ENCODE measurements around the gene SNX25. TPM values are rescaled to one million over a fixed set of nuclear protein-coding genes. Genes with fewer than 3 reads are reported as not detected.

Gene SNX25
- total and polyA plus RNA-seq, 2 experiments from 2014 or later, result 6.9 to 25.0 TPM

GRCh38 chr4:185404031-185404430 is 194.6 kb downstream of the SNX25 start:
- Histone ChIP-seq H3K36me3 (ENCODE audit: insufficient read depth) (no peaks in the 10 kb centered on the region; the same call in 1 of the 2 replicates), H3F3A (replicated peaks; ENCODE audit: low read depth) (no peaks in the 10 kb centered on the region), H3K4me2 (no peak overlapping the region), H4K20me1 (replicated peaks; ENCODE audit: insufficient read depth) (no peaks in the 10 kb centered on the region), H3K27ac (ENCODE audit: low read depth) (no peak overlapping the region), H3K4me1 (ENCODE audit: insufficient read depth) (no peaks in the 10 kb centered on the region), H3K4me3 (no peak overlapping the region), H2AFZ (no peak overlapping the region), H3K9me2 (ENCODE audit: insufficient read depth) (no peaks in the 10 kb centered on the region), H3K27me3 (ENCODE audit: insufficient read depth) (no peaks in the 10 kb centered on the region), H3K79me2 (replicated peaks; ENCODE audit: insufficient read depth) (no peaks in the 10 kb centered on the region)
- Mint-ChIP-seq H3K27ac (no peak overlapping the region), H3K4me3 (no peak overlapping the region), H3K27me3 (ENCODE audit: insufficient read depth, low read depth, poor library complexity) (no peaks in the 10 kb centered on the region), H3K4me1 (no peaks in the 10 kb centered on the region), H3K9me3 (no peaks in the 10 kb centered on the region), H3K36me3 (ENCODE audit: low read depth) (peaks cover 30% of the 10 kb centered on the region)
- no peak for ATAC-seq
- TF ChIP-seq ETS1 (IDR thresholded peaks at IDR 0.05), result no peak
- TF ChIP-seq EZH2phosphoT487 (IDR thresholded peaks at IDR 0.05; ENCODE audit: unreplicated experiment), result no peak
- TF ChIP-seq EZH2 (IDR thresholded peaks at IDR 0.05; ENCODE audit: low read depth, unreplicated experiment), result no peak
- TF ChIP-seq CREB1 (CRISPR knock-in tag; IDR thresholded peaks at IDR 0.05; ENCODE audit: low read depth), result no peak
- no peak for TF ChIP-seq REST (IDR thresholded peaks at IDR 0.05; ENCODE audit: unreplicated experiment)
- TF ChIP-seq ZNF331 (CRISPR knock-in tag; IDR thresholded peaks at IDR 0.05; ENCODE audit: low read depth), result no peak
- no peak for TF ChIP-seq CTCF (conservative IDR thresholded peaks at IDR 0.05; ENCODE audit: low read depth in 2 of 2)
- TF ChIP-seq ZNF114 (CRISPR knock-in tag; IDR thresholded peaks at IDR 0.05), result no peak
- no peak for TF ChIP-seq STAT1 (IDR thresholded peaks at IDR 0.05; ENCODE audit: unreplicated experiment)
- TF ChIP-seq NANOG (IDR thresholded peaks at IDR 0.05; ENCODE audit: borderline replicate concordance), result no peak
- TF ChIP-seq ZNF462 (CRISPR knock-in tag; IDR thresholded peaks at IDR 0.05), result no peak
- TF ChIP-seq JUNB (IDR thresholded peaks at IDR 0.05; ENCODE audit: unreplicated experiment), result no peak
- TF ChIP-seq POLR2AphosphoS5 (IDR thresholded peaks at IDR 0.05; ENCODE audit: low read depth), result no peak
- no peak for DNase-seq (ENCODE audit: low spot score)

All from GM23338 (cell line).